ENCODE results near the gene NOL3.
"Not testable (repeated sequence)": the region's sequence is repeated elsewhere in the genome, so short reads cannot be mapped to it uniquely, and the experiment has no call there.

NOL3 gene

GRCh38 chr16:67170168-67170948, at the start of gene NOL3:
Gene NOL3 (plus strand): TSS chr16:67170538.
- DNase-seq (ENCODE audit: low spot score), result no peak

- DNase-seq (ENCODE audit: low spot score), result not testable (repeated sequence)
Observed at GRCh38 chr16:67122799-67123198, 47.5 kb upstream of the NOL3 start.

- no peak for DNase-seq (ENCODE audit: low spot score)
Observed at GRCh38 chr16:67128417-67128816, 41.9 kb upstream of the NOL3 start.

GRCh38 chr16:67128887-67129286, 41.5 kb upstream of the NOL3 start:
- DNase-seq (ENCODE audit: low spot score), result no peak

GRCh38 chr16:67129422-67129821, 40.9 kb upstream of the NOL3 start:
- no peak for DNase-seq (ENCODE audit: low spot score)

- DNase-seq (ENCODE audit: low spot score), result no peak
Observed at GRCh38 chr16:67137605-67138004, 32.7 kb upstream of the NOL3 start.

- DNase-seq (ENCODE audit: low spot score), result no peak
Observed at GRCh38 chr16:67141391-67141790, 28.9 kb upstream of the NOL3 start.

- DNase-seq (ENCODE audit: low spot score), result no peak
Observed at GRCh38 chr16:67142342-67142741, 28.0 kb upstream of the NOL3 start.

- no peak for DNase-seq (ENCODE audit: low spot score)
Observed at GRCh38 chr16:67144943-67145342, 25.4 kb upstream of the NOL3 start.

GRCh38 chr16:67145746-67146145, 24.6 kb upstream of the NOL3 start:
- DNase-seq (ENCODE audit: low spot score), result no peak

- DNase-seq (ENCODE audit: low spot score), result no peak
Observed at GRCh38 chr16:67146523-67147357, 23.6 kb upstream of the NOL3 start.

GRCh38 chr16:67147437-67148140, 22.7 kb upstream of the NOL3 start:
- no peak for DNase-seq (ENCODE audit: low spot score)

GRCh38 chr16:67148221-67148620, 22.1 kb upstream of the NOL3 start:
- DNase-seq (ENCODE audit: low spot score), result no peak

- DNase-seq (ENCODE audit: low spot score), result no peak
Observed at GRCh38 chr16:67148656-67149275, 21.6 kb upstream of the NOL3 start.

GRCh38 chr16:67149276-67150046, 20.9 kb upstream of the NOL3 start:
- DNase-seq (ENCODE audit: low spot score), result no peak

GRCh38 chr16:67150047-67150832, 20.1 kb upstream of the NOL3 start:
- no peak for DNase-seq (ENCODE audit: low spot score)

GRCh38 chr16:67150833-67151396, 19.4 kb upstream of the NOL3 start, which contains the start of gene B3GNT9:
Gene B3GNT9 (minus strand): TSS chr16:67150998. CDS start chr16:67150485, 513 bp downstream.
- no peak for DNase-seq (ENCODE audit: low spot score)

- no peak for DNase-seq (ENCODE audit: low spot score)
Observed at GRCh38 chr16:67151431-67152097, 18.8 kb upstream of the NOL3 start.

GRCh38 chr16:67154578-67155294, 15.6 kb upstream of the NOL3 start:
- DNase-seq (ENCODE audit: low spot score), result no peak

All from CD4-positive, alpha-beta T cell treated with Interleukin-6 at 100 ng/mL for 8 hours (primary cell).